ENCODE data around the gene OR2A7. TPM values are rescaled to one million over a fixed set of nuclear protein-coding genes. Genes with fewer than 3 reads are reported as not detected.
"Not testable (repeated sequence)": the region's sequence is repeated elsewhere in the genome, so short reads cannot be mapped to it uniquely, and the experiment has no call there.

OR2A7 gene
- total and polyA plus RNA-seq, 9 of the 15 experiments (the other 6 are each of a cell fraction or from before 2014, with no cell fraction given) = 0.03 to 0.10 (median 0.06) TPM; not detected in 6

- H3K9ac ChIP-seq (ENCODE audit: insufficient read depth in 1 of 2, low read depth in 2 of 2, low read length in 2 of 2); H3K79me2 ChIP-seq (ENCODE audit: control insufficient read depth, insufficient read depth, low read length); H3K4me3 ChIP-seq; H3K9me3 ChIP-seq (replicated peaks; ENCODE audit: control insufficient read depth, insufficient read depth, low read depth, low read length); H3K4me2 ChIP-seq (ENCODE audit: insufficient read depth, low read length); intact Hi-C loops (cut with micrococcal nuclease); CTCF ChIA-PET (ENCODE audit: low intra/inter-chr PET ratio); DNase-seq (ENCODE audit: extremely low read depth in 1 of 4, low spot score in 3 of 4); in situ Hi-C loops (cut with MboI); H4K20me1 ChIP-seq (replicated peaks; ENCODE audit: control insufficient read depth, insufficient read depth, low read length); H3K9me1 ChIP-seq (ENCODE audit: control insufficient read depth, insufficient read depth, low read length); POLR2A ChIA-PET; H3K36me3 ChIP-seq (ENCODE audit: control insufficient read depth, insufficient read depth, low read length); BruUV-seq (replicated peaks); ATAC-seq; H3K4me1 ChIP-seq (replicated peaks in 1 of 2; ENCODE audit: control insufficient read depth in 2 of 2, insufficient read depth in 2 of 2, low read length in 2 of 2); H3K27me3 ChIP-seq (ENCODE audit: control insufficient read depth in 2 of 2, insufficient read depth in 2 of 2, low read length in 2 of 2); FAIRE-seq; H2AFZ ChIP-seq (ENCODE audit: low read depth, low read length); H3K27ac ChIP-seq (ENCODE audit: extremely low read depth, low read depth, low read length): not testable (repeated sequence)
Measured at GRCh38 chr7:144223675-144224074, 40.9 kb downstream of the OR2A7 start.

- H2AFZ ChIP-seq (ENCODE audit: low read depth, low read length); in situ Hi-C loops (cut with MboI); DNase-seq (ENCODE audit: extremely low read depth in 1 of 4, low spot score in 3 of 4); CTCF ChIA-PET (ENCODE audit: low intra/inter-chr PET ratio); H3K79me2 ChIP-seq (ENCODE audit: control insufficient read depth, insufficient read depth, low read length); H3K27ac ChIP-seq (ENCODE audit: extremely low read depth, low read depth, low read length); H3K27me3 ChIP-seq (ENCODE audit: control insufficient read depth in 2 of 2, insufficient read depth in 2 of 2, low read length in 2 of 2); H3K4me3 ChIP-seq; POLR2A ChIA-PET; BruUV-seq (replicated peaks); H3K9me3 ChIP-seq (replicated peaks; ENCODE audit: control insufficient read depth, insufficient read depth, low read depth, low read length); ATAC-seq; intact Hi-C loops (cut with micrococcal nuclease); H4K20me1 ChIP-seq (replicated peaks; ENCODE audit: control insufficient read depth, insufficient read depth, low read length); FAIRE-seq; H3K9me1 ChIP-seq (ENCODE audit: control insufficient read depth, insufficient read depth, low read length); H3K9ac ChIP-seq (ENCODE audit: insufficient read depth in 1 of 2, low read depth in 2 of 2, low read length in 2 of 2); H3K36me3 ChIP-seq (ENCODE audit: control insufficient read depth, insufficient read depth, low read length); H3K4me2 ChIP-seq (ENCODE audit: insufficient read depth, low read length); H3K4me1 ChIP-seq (replicated peaks in 1 of 2; ENCODE audit: control insufficient read depth in 2 of 2, insufficient read depth in 2 of 2, low read length in 2 of 2): not testable (repeated sequence)
Measured at GRCh38 chr7:144220531-144220930, 44.1 kb downstream of the OR2A7 start.

- H3K79me2 ChIP-seq (ENCODE audit: control insufficient read depth, insufficient read depth, low read length); H3K36me3 ChIP-seq (ENCODE audit: control insufficient read depth, insufficient read depth, low read length); H3K4me1 ChIP-seq (replicated peaks in 1 of 2; ENCODE audit: control insufficient read depth in 2 of 2, insufficient read depth in 2 of 2, low read length in 2 of 2); intact Hi-C loops (cut with micrococcal nuclease); H2AFZ ChIP-seq (ENCODE audit: low read depth, low read length); H3K4me3 ChIP-seq; BruUV-seq (replicated peaks); H4K20me1 ChIP-seq (replicated peaks; ENCODE audit: control insufficient read depth, insufficient read depth, low read length); H3K4me2 ChIP-seq (ENCODE audit: insufficient read depth, low read length); DNase-seq (ENCODE audit: extremely low read depth in 1 of 4, low spot score in 3 of 4); POLR2A ChIA-PET; CTCF ChIA-PET (ENCODE audit: low intra/inter-chr PET ratio); H3K9me3 ChIP-seq (replicated peaks; ENCODE audit: control insufficient read depth, insufficient read depth, low read depth, low read length); H3K27me3 ChIP-seq (ENCODE audit: control insufficient read depth in 2 of 2, insufficient read depth in 2 of 2, low read length in 2 of 2); H3K27ac ChIP-seq (ENCODE audit: extremely low read depth, low read depth, low read length); H3K9ac ChIP-seq (ENCODE audit: insufficient read depth in 1 of 2, low read depth in 2 of 2, low read length in 2 of 2); FAIRE-seq; H3K9me1 ChIP-seq (ENCODE audit: control insufficient read depth, insufficient read depth, low read length): not testable (repeated sequence)
- no CpG with 5 or more reads among the region's 4 CpGs for WGBS (ENCODE audit: insufficient coverage, low coverage, missing lambda C conversion rate)
- ATAC-seq = peak; percentile 56; the same call in 2 of the 3 replicates
- in situ Hi-C loops (cut with MboI) = loop anchor here (5.0 kb wide), 1 partner anchor 113 kb away; no protein-coding TSS in a partner anchor
Measured at GRCh38 chr7:144219149-144219548, 45.4 kb downstream of the OR2A7 start.

DNA sequence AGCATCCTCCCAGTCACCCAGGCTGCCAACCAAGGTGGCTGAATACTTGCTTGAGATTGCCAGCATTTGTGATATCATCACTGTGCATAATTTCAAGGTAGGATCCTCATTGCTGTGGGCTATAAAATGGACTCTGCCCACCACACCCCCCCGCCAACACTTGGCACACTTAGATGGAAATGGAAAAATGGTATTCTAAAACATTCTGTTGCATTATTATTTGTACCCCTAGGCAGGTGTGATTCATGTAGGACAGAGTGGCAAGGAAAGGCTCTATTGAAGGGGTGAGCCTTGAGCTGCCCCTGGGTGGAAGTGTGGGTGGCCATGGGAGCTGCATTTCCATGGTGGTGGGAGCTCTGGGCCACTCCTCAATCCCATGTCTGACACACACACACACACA, 46.0 kb downstream of the OR2A7 start:
- H3K4me1 ChIP-seq (replicated peaks in 1 of 2; ENCODE audit: control insufficient read depth in 2 of 2, insufficient read depth in 2 of 2, low read length in 2 of 2); POLR2A ChIA-PET; FAIRE-seq; intact Hi-C loops (cut with micrococcal nuclease); H3K79me2 ChIP-seq (ENCODE audit: control insufficient read depth, insufficient read depth, low read length); H3K9ac ChIP-seq (ENCODE audit: insufficient read depth in 1 of 2, low read depth in 2 of 2, low read length in 2 of 2); H3K27me3 ChIP-seq (ENCODE audit: control insufficient read depth in 2 of 2, insufficient read depth in 2 of 2, low read length in 2 of 2); CTCF ChIA-PET (ENCODE audit: low intra/inter-chr PET ratio); BruUV-seq (replicated peaks); DNase-seq (ENCODE audit: extremely low read depth in 1 of 4, low spot score in 3 of 4); H3K36me3 ChIP-seq (ENCODE audit: control insufficient read depth, insufficient read depth, low read length); H3K27ac ChIP-seq (ENCODE audit: extremely low read depth, low read depth, low read length); H4K20me1 ChIP-seq (replicated peaks; ENCODE audit: control insufficient read depth, insufficient read depth, low read length); ATAC-seq; H3K9me1 ChIP-seq (ENCODE audit: control insufficient read depth, insufficient read depth, low read length); H2AFZ ChIP-seq (ENCODE audit: low read depth, low read length); H3K4me3 ChIP-seq; H3K4me2 ChIP-seq (ENCODE audit: insufficient read depth, low read length); H3K9me3 ChIP-seq (replicated peaks; ENCODE audit: control insufficient read depth, insufficient read depth, low read depth, low read length): not testable (repeated sequence)
- in situ Hi-C loops (cut with MboI) = loop anchor here (5.0 kb wide), 1 partner anchor 114 kb away; no protein-coding TSS in a partner anchor
- WGBS (ENCODE audit: insufficient coverage, low coverage, missing lambda C conversion rate) = 2% methylated on average over 1 of the region's 1 CpG
